AG04450 (cell line): Measurements from ENCODE around the gene EXOC4. TPM values are rescaled to one million over a fixed set of nuclear protein-coding genes. Genes with fewer than 3 reads are reported as not detected.
A peak's percentile ranks its signal among the peaks of the same experiment; 100 is the strongest.

ENCODE experiments used
- CTCF ChIA-PET: fragments of 300-600, 350-600 bp; formaldehyde crosslinking; extraction: SDS; loops from one replicate; lab custom pipeline; 2022; ENCODE audit warnings: antibody characterized with exemption, inconsistent platforms; lab: Charles Lee
- POLR2A ChIA-PET: fragments of 350-600 bp; formaldehyde crosslinking; extraction: SDS; loops from one replicate; lab custom pipeline; 2021; ENCODE audit warnings: antibody characterized with exemption, inconsistent platforms; lab: Yijun Ruan, JAX
- DNase-seq: peaks from one replicate; pipeline ENCODE4 v3.0.0-alpha.2; 2011; ENCODE audit warnings: low read depth, low spot score
- H3K27ac ChIP-seq: one replicate; pipeline ENCODE4 v1.5.1; 2012; ENCODE audit warnings: low read depth, low read length, control low read depth
- H3K27me3 ChIP-seq: one replicate; pipeline ENCODE4 v1.6.0; 2012; ENCODE audit warnings: low read length; ENCODE audit not compliant: control insufficient read depth, insufficient read depth
- H3K4me3 ChIP-seq: 2 replicates; pipeline ENCODE4 v1.5.1; 2011; ENCODE audit warnings: mild to moderate bottlenecking, low read depth, low read length, control low read depth
- H3K9me3 ChIP-seq: 2 replicates; pipeline ENCODE4 v1.5.1; 2012; ENCODE audit warnings: low read length; ENCODE audit not compliant: control insufficient read depth, insufficient read depth
- polyA plus RNA-seq: library from polyadenylated mRNA; depleted of rRNA; stranded (reverse); fragments of >200 nt; gene quantifications from 2 replicates; pipeline ENCODE4 v1.2.3, GENCODE V29; 2011
- TF ChIP-seq, protein P1 (sequence below): IDR thresholded peaks from 2 replicates; pipeline ENCODE4 v1.5.1; 2011; ENCODE audit warnings: low read depth, low read length, control low read depth, inconsistent platforms

Gene EXOC4
- polyA plus RNA-seq, 1 experiment, result 73.5 TPM

DNA sequence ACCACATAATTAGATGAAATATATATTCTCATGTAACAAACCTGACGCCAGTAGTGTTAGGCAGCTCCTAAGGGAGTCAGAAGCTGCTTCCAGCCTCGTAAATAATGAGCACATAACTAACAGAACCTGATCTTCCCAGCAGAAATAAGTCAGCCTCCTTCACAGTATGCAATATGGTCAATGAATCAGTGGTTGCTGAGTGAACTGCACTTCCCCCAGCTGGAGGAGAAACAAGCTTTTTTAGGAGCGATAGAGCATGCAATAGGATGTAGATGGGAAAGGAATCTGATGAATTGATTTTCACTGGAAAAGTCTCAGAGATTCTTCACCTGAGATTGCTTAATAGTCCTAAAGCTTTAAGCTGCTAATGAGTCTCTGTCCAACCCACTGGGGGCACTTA is 537.1 kb downstream of the EXOC4 start:
- no peak overlapping the region for H3K27ac ChIP-seq
- ChIA-PET POLR2A (no interaction called here), CTCF (interaction anchor here (1.4 kb wide), 1 partner anchor 64 kb away, joined by 4 read pairs; no protein-coding TSS in a partner anchor)
- H3K4me3 ChIP-seq, result no peak overlapping the region
- H3K9me3 ChIP-seq, result no peaks in the 10 kb centered on the region
- no peak for DNase-seq
- TF ChIP-seq, protein P1, sequence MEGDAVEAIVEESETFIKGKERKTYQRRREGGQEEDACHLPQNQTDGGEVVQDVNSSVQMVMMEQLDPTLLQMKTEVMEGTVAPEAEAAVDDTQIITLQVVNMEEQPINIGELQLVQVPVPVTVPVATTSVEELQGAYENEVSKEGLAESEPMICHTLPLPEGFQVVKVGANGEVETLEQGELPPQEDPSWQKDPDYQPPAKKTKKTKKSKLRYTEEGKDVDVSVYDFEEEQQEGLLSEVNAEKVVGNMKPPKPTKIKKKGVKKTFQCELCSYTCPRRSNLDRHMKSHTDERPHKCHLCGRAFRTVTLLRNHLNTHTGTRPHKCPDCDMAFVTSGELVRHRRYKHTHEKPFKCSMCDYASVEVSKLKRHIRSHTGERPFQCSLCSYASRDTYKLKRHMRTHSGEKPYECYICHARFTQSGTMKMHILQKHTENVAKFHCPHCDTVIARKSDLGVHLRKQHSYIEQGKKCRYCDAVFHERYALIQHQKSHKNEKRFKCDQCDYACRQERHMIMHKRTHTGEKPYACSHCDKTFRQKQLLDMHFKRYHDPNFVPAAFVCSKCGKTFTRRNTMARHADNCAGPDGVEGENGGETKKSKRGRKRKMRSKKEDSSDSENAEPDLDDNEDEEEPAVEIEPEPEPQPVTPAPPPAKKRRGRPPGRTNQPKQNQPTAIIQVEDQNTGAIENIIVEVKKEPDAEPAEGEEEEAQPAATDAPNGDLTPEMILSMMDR, result 0 out of 2 replicates have a peak, but pooled peaks have one; percentile 10
- H3K27me3 ChIP-seq, result no peaks in the 10 kb centered on the region

DNA sequence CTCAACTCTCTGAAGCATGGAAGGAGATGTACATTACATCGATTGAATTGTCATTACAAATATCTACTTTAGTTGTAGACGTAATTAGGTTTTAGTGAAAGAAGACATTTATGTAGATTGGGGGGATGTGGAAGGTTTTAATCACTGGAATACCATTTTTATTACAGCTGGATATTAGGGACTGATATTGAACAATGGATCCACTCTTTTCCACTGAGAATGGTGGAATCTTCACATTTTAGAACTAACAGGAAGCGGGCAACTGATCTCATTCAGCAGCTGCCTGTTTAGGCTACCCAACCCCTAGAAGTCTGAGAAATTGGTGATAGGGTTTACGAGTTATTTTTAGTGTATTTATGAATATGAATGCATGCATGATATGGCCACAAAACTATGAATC is 538.0 kb downstream of the EXOC4 start:
- Histone ChIP-seq H3K4me3 (no peak overlapping the region), H3K9me3 (no peaks in the 10 kb centered on the region), H3K27ac (no peak overlapping the region), H3K27me3 (no peaks in the 10 kb centered on the region)
- TF ChIP-seq, protein P1, result no peak
- CTCF ChIA-PET, result interaction anchor here (1.4 kb wide), 1 partner anchor 63 kb away, joined by 4 read pairs; no protein-coding TSS in a partner anchor
- POLR2A ChIA-PET, result no interaction called here
- no peak for DNase-seq

DNA sequence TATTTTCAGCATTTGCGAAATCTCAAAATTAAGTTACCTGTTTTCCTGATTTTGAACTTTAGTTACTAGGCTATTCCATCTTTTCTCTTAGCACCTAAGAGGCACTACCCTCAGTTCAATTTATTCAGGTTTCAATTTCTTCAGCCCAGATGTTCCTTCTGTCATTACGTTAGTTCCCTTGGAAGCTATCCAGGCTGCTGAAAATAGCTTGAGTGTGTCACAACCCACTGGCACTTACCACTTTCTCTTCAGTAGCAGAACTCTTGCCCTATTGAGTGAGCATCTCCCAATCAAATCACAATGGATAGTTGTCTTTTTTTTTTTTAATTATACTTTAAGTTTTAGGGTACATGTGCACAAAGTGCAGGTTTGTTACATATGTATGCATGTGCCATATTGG is 541.6 kb downstream of the EXOC4 start:
- CTCF ChIA-PET, result no interaction called here
- no peak for DNase-seq
- no peak overlapping the region for H3K27ac ChIP-seq
- no peaks in the 10 kb centered on the region for H3K27me3 ChIP-seq
- H3K4me3 ChIP-seq, result no peak overlapping the region
- POLR2A ChIA-PET, result no interaction called here
- TF ChIP-seq, protein P1, result no peak
- no peaks in the 10 kb centered on the region for H3K9me3 ChIP-seq

DNA sequence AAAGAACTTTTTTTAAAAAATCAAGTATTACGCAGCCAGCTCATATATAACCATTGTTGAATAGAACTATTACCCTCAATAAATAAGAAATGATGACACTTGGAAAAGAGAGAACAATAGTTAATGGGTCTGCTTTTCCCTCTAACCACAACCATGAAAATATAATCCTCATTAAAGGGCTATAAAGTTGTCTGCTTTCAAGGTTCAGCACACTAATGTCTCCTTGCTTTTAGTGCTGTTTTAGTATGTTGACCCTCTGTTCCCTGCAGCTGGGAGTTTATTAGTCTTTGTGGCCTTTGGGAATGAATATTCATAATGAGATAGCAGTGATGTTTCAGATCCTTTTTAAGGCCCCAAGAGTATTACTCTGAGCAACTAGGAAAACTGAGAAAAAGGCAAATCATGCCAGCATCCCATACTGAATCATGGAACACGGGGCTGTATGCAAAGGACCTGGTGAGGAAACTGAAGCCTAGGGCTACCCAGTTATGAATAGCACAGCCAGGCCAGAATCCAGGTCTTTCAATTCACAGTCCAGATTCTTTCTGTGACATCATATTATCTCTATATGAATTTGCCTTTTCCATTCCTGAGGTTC is 542.3 kb downstream of the EXOC4 start:
- ChIA-PET POLR2A (no interaction called here), CTCF (no interaction called here)
- TF ChIP-seq, protein P1, result no peak
- H3K27me3 ChIP-seq, result no peaks in the 10 kb centered on the region
- no peak for DNase-seq
- H3K9me3 ChIP-seq, result no peaks in the 10 kb centered on the region
- H3K27ac ChIP-seq, result no peak overlapping the region
- no peak overlapping the region for H3K4me3 ChIP-seq
